Activated naive CD8-positive, alpha-beta T cell (primary cell): ENCODE data around the gene ALAD.
A peak's percentile ranks its signal among the peaks of the same experiment; 100 is the strongest.
"Not testable (repeated sequence)": the region's sequence is repeated elsewhere in the genome, so short reads cannot be mapped to it uniquely, and the experiment has no call there.

Experiments used
- H3K27ac Mint-ChIP-seq: one replicate; pipeline ENCODE4 v1.8.0; 2021; ENCODE audit warnings: mixed read lengths
- H3K27me3 Mint-ChIP-seq: one replicate; pipeline ENCODE4 v1.8.0; 2021; ENCODE audit warnings: mixed read lengths
- H3K36me3 Mint-ChIP-seq: one replicate; pipeline ENCODE4 v1.8.0; 2021; ENCODE audit warnings: mixed read lengths
- H3K4me1 Mint-ChIP-seq: one replicate; pipeline ENCODE4 v1.8.0; 2021; ENCODE audit warnings: low read depth, mixed read lengths
- H3K4me3 Mint-ChIP-seq: one replicate; pipeline ENCODE4 v1.8.0; 2021; ENCODE audit warnings: mild to moderate bottlenecking, mixed read lengths
- H3K9me3 Mint-ChIP-seq: one replicate; pipeline ENCODE4 v1.8.0; 2021; ENCODE audit warnings: low read depth, mixed read lengths

The ALAD gene

DNA sequence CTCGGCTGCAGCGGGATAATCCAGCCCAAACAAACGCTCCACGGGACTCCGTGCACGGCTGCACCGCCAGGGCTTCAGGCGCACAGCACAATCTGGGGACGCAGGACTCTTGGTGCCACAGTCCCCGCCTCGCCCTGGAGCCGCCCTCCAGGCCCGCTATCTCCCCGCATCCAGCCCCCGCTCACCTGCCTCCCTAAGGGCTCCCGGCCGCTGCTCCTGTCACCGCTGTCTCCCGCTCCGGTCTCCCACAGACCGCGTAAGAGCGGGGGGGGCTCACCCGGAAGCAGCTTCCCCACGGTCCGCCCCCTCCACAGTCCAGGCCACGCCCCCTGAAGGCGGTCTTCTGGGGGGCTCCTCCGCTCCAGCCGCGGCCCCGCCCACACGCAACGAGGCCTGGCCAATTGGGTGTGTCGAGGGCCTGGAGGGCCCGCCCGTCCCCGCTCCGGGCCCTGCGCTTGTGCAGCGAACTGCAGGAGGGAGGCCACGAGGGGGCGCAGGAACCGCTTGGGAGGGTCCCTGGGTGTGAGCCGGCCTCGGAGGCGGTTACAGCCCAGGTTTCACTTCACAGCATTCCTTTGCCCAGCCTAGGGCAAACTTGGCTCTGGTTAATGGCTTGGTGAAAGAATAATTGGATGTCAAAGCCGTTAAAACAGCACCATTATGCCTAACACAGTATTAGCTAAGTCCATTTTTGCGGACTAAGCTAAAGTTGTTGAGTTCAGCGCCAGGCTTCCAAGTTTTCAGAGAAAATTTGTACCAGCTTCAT, at the start of gene ALAD:
ALAD (minus strand) TSS at position 258 of the 766 bp plus-strand sequence. CDS start 7,725 bp downstream, outside the sequence.
- peaks cover 28% of the 10 kb centered on the region for H3K4me1 Mint-ChIP-seq

DNA sequence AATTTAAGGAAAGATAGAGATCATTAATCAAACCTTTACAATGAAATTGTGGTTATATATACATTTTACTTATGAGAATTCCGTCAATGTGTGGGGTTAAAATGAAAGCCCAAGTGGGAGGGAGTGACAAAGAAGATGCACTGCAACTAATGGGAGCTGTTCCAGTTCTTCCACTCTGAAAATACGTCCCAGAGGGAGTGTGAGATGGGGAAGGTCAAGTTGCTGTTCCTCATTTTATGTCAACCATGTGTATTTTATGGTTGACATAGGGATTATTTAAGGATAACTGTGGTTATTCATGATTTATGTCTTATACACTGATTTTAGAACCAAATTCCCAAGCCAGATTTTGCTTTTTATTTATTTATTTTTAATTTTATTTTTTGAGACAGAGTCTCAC, 48.3 kb upstream of the ALAD start:
- no peaks in the 10 kb centered on the region for H3K4me1 Mint-ChIP-seq
- no peaks in the 10 kb centered on the region for H3K27me3 Mint-ChIP-seq
- no peaks in the 10 kb centered on the region for H3K9me3 Mint-ChIP-seq
- no peak overlapping the region for H3K4me3 Mint-ChIP-seq
- H3K27ac Mint-ChIP-seq = no peak overlapping the region
- H3K36me3 Mint-ChIP-seq = no peaks in the 10 kb centered on the region

More for the DNA sequence above, at the start of gene ALAD:
- Mint-ChIP-seq H3K9me3 (no peaks in the 10 kb centered on the region), H3K4me3 (peak within 1 kb of the TSS; percentile 91), H3K36me3 (no peaks in the 10 kb centered on the region), H3K27me3 (no peaks in the 10 kb centered on the region), H3K27ac (peak within 1 kb of the TSS; percentile 77)

DNA sequence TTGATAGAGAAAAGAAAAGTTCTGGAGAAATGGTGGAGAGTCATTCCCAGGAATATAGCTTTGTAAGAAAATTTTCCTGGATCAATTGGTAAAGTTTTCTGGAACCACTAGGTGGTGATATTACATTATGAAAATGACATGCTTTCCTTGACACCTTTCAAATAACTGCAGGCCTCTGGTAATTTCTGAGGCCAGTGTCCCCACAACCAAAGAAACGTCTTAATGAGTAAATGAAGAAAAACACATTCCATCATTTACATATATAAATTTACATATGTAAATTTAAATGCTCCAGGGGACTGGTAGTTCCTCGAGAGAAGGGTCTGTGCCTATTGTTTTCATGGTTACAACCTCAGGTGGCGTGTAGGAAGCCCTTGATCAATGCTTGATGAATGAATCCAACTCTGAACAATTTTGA, 45.2 kb upstream of the ALAD start:
- Mint-ChIP-seq H3K9me3 (no peaks in the 10 kb centered on the region), H3K36me3 (no peaks in the 10 kb centered on the region), H3K27ac (no peak overlapping the region), H3K27me3 (no peaks in the 10 kb centered on the region), H3K4me3 (no peak overlapping the region), H3K4me1 (no peaks in the 10 kb centered on the region)

DNA sequence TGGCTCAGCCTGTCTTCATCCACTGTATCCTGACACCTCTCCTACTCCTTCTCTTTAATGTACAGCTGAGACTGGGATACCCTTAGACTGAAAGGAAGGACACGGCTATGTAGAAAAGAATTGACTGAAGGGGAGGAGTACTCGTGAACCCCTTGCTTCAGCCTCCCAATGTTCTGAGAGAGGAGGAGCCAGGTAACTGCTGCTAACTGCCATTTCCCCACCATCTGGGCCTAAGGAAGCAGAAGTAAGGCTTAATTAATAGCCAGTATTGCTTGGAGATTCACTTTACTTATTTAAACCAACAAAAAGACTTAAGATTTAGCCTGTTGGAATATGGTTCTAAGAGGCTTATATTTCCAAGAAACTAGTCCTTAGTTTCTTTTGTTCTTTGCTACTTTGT, 43.7 kb upstream of the ALAD start:
- Mint-ChIP-seq H3K9me3 (no peaks in the 10 kb centered on the region), H3K4me1 (no peaks in the 10 kb centered on the region), H3K4me3 (no peak overlapping the region), H3K27ac (no peak overlapping the region), H3K27me3 (no peaks in the 10 kb centered on the region), H3K36me3 (no peaks in the 10 kb centered on the region)

- H3K36me3 Mint-ChIP-seq, H3K4me1 Mint-ChIP-seq, H3K4me3 Mint-ChIP-seq, H3K9me3 Mint-ChIP-seq, H3K27me3 Mint-ChIP-seq, H3K27ac Mint-ChIP-seq: not testable (repeated sequence)
Measured at GRCh38 chr9:113437716-113438115, 36.6 kb upstream of the ALAD start.

DNA sequence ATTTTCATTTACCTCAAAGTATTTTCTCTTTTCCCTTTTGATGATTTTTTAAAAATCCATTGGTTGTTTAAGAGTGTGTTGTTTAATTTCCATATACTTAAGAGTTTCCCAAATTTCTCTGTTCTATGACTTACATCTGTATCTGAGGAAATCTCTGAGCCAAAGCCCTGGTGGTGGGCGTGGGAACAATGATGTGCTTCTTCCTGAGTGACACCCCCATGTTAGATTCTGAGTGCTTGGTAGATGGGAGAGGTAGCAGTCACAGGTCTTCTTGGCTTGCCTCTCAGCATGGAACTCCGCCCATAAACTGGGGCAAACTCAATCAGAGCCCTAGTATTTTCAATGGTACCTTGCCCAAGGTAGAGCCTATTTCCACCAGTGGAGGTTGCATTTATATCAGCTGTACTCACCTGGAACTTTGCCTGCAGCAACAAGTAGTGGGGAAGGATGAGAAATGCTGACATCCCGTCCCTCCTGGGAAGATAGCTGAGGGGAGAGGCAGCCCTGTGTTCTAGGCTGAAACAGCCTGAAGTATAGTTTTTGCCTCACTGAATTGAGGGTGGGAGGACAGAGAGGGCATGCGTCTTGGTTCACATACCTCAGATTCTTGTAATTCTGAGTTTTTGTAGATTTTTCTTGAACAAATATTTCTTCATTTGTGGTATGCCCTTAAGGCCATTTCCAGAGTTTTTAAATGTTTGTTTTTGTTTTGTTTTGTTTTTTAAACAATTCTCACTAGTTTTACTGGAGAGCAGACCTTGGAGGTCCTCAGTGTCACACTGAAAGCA, 35.8 kb upstream of the ALAD start:
- no peaks in the 10 kb centered on the region for H3K36me3 Mint-ChIP-seq
- H3K4me3 Mint-ChIP-seq = no peak overlapping the region
- no peaks in the 10 kb centered on the region for H3K9me3 Mint-ChIP-seq
- no peaks in the 10 kb centered on the region for H3K4me1 Mint-ChIP-seq
- no peaks in the 10 kb centered on the region for H3K27me3 Mint-ChIP-seq
- H3K27ac Mint-ChIP-seq = no peak overlapping the region

DNA sequence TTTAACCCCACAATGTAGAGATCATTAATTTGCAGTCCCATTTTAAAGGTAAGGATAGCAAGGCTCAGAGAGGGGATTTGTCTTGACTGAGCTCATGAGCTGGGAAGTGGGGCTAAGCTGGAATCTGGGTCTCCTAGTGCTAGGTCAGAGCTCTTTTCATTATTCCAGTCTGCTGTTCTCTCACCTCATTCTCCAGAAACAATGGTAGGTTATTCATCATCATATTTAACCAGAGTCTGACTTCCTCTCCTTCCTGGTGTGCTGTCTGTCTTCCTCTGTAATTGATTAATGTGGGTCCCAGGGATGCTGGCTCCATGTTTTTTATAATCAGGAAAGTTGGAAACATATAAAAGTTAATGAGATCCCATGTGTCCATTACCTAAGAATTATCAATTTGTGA, 30.1 kb upstream of the ALAD start:
- Mint-ChIP-seq H3K36me3 (no peaks in the 10 kb centered on the region), H3K27ac (no peak overlapping the region), H3K4me3 (no peak overlapping the region), H3K27me3 (no peaks in the 10 kb centered on the region), H3K9me3 (no peaks in the 10 kb centered on the region), H3K4me1 (no peaks in the 10 kb centered on the region)

GRCh38 chr9:113428062-113428615, 27.1 kb upstream of the ALAD start:
- Mint-ChIP-seq H3K4me3 (no peak overlapping the region), H3K27ac (no peak overlapping the region), H3K4me1 (no peaks in the 10 kb centered on the region), H3K27me3 (no peaks in the 10 kb centered on the region), H3K36me3 (no peaks in the 10 kb centered on the region), H3K9me3 (no peaks in the 10 kb centered on the region)

GRCh38 chr9:113427629-113428028, 26.5 kb upstream of the ALAD start:
- H3K9me3 Mint-ChIP-seq = no peaks in the 10 kb centered on the region
- no peaks in the 10 kb centered on the region for H3K36me3 Mint-ChIP-seq
- H3K4me1 Mint-ChIP-seq = no peaks in the 10 kb centered on the region
- no peak overlapping the region for H3K4me3 Mint-ChIP-seq
- H3K27me3 Mint-ChIP-seq = no peaks in the 10 kb centered on the region
- no peak overlapping the region for H3K27ac Mint-ChIP-seq

GRCh38 chr9:113426701-113427100, 25.6 kb upstream of the ALAD start:
- H3K4me1 Mint-ChIP-seq = no peaks in the 10 kb centered on the region
- H3K9me3 Mint-ChIP-seq = no peaks in the 10 kb centered on the region
- H3K36me3 Mint-ChIP-seq = no peaks in the 10 kb centered on the region
- H3K27ac Mint-ChIP-seq = no peak overlapping the region
- H3K27me3 Mint-ChIP-seq = no peaks in the 10 kb centered on the region
- no peak overlapping the region for H3K4me3 Mint-ChIP-seq

DNA sequence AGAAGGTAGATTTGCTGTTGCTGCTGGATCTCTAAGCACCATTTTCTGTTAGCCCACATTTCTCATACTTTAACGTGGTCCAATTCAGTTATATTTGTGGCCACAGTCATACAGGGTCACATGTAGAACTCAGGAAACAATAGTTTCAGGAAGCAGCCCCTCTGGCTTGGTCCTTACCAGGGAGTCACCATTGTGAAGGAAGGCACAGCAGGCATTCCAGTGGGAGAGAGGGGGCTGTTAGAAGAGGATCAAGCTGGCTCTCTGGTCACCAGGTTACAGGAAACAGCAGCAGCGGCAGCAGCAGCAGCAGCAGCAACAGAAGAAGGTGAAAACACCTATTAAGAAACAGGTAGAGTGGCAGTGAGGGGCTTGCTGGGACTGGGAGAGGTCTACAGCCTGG, 24.0 kb upstream of the ALAD start:
- Mint-ChIP-seq H3K4me3 (no peak overlapping the region), H3K27ac (no peak overlapping the region), H3K27me3 (no peaks in the 10 kb centered on the region), H3K36me3 (no peaks in the 10 kb centered on the region), H3K4me1 (no peaks in the 10 kb centered on the region), H3K9me3 (no peaks in the 10 kb centered on the region)

DNA sequence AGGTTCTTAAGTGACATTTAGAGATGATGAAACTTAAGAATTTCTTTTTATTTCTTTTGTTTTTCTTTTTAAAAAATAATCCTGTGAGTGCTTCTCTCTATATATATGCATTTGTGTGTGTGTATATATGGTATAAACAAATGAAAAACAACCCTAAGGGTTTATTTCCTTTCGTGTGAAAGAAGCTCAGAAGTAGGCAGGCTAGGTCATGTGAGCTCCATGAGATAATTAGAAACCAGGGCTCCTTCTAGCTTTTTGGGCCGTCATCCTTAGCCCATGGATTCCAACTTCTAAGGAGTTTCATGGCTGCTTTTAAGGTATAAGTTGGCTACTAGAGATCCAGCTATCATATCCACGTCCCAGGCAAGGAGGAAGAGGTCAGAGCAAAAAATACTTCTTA, 20.6 kb upstream of the ALAD start:
- Mint-ChIP-seq H3K4me1 (no peaks in the 10 kb centered on the region), H3K4me3 (no peak overlapping the region), H3K9me3 (no peaks in the 10 kb centered on the region), H3K36me3 (no peaks in the 10 kb centered on the region), H3K27me3 (no peaks in the 10 kb centered on the region), H3K27ac (no peak overlapping the region)

- no peaks in the 10 kb centered on the region for H3K36me3 Mint-ChIP-seq
- no peaks in the 10 kb centered on the region for H3K27me3 Mint-ChIP-seq
- H3K27ac Mint-ChIP-seq = no peak overlapping the region
- no peaks in the 10 kb centered on the region for H3K4me1 Mint-ChIP-seq
- no peaks in the 10 kb centered on the region for H3K9me3 Mint-ChIP-seq
- H3K4me3 Mint-ChIP-seq = no peak overlapping the region
Measured at GRCh38 chr9:113417370-113417769, 16.3 kb upstream of the ALAD start.

- Mint-ChIP-seq H3K9me3 (no peaks in the 10 kb centered on the region), H3K27ac (no peak overlapping the region), H3K4me1 (no peaks in the 10 kb centered on the region)
Measured at GRCh38 chr9:113416149-113416721, 15.2 kb upstream of the ALAD start.

DNA sequence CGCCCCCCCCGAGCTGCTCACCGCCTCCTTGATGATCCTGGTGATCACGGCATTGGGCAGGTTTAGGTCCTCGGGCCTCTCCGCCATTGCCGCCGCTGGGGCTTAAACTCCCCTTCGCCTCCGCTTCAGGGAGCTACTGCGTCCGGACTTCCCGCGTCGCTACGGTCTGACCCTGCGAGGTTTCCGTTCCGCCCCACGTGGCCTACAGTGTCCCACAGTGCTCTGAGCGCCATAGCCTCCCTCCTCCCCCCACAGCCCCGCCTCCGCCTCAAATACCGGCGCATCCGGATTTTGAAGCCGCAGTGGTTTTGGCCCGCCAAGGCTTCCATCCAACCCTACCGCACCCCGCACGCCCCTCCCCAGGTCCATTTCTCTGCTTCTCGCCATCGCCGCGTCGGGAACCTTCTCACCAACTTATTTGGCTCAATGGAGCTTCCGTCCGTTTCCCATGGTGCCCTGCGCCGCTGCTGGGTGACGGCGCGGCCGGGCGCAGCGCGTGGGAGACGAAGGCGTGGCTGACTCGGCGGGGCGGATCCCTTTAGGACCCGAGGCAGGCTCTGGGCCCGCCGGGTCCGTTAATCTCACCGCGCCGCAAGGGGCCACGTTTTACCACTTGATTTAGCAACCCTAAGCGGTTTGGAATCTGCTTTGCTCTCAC, 9.3 kb upstream of the ALAD start, which contains the start of the genes C9orf43 and POLE3:
C9orf43 (plus strand) TSS at position 541 of the 658 bp plus-strand sequence. CDS start 2,747 bp downstream, outside the sequence.
POLE3 (minus strand) TSS at position 469 of the 658 bp plus-strand sequence; CDS start at position 87, 382 bp downstream.
- H3K4me3 Mint-ChIP-seq = peak within 1 kb of the TSS; percentile 98
- H3K27ac Mint-ChIP-seq = peak within 1 kb of the TSS; percentile 99
- peaks cover 27% of the 10 kb centered on the region for H3K4me1 Mint-ChIP-seq
- no peaks in the 10 kb centered on the region for H3K9me3 Mint-ChIP-seq
- H3K27me3 Mint-ChIP-seq = no peaks in the 10 kb centered on the region
- H3K36me3 Mint-ChIP-seq = peaks cover 10% of the 10 kb centered on the region

More at GRCh38 chr9:113416149-113416721, 15.2 kb upstream of the ALAD start:
- Mint-ChIP-seq H3K36me3 (no peaks in the 10 kb centered on the region), H3K4me3 (no peak overlapping the region), H3K27me3 (no peaks in the 10 kb centered on the region)
